Gastroesophageal sphincter (tissue), 3 donors: ENCODE measurements around the gene AZIN2.

ENCODE experiments used
- CTCF ChIP-seq, 4 experiments: fragments of 200-600 bp in 2 of 4; fragments of 450-650 bp in 2 of 4; sonication (generic) in 1 of 4; IDR thresholded peaks; one replicate each; pipeline ENCODE4 v1.5.1; 2017 to 2019; ENCODE audit warnings: antibody characterized with exemption in 4 of 4, mild to moderate bottlenecking in 2 of 4, moderate library complexity in 2 of 4
- EP300 ChIP-seq: sonication (generic); formaldehyde crosslinking; IDR thresholded peaks from one replicate; pipeline ENCODE4 v1.6.1; 2017; ENCODE audit warnings: antibody characterized with exemption, mild to moderate bottlenecking
- POLR2A ChIP-seq, 2 donors: fragments of 450-650 bp; IDR thresholded peaks; one replicate each; pipeline ENCODE4 v1.6.1; 2017; ENCODE audit warnings: antibody characterized with exemption in 2 of 2, mild to moderate bottlenecking in 2 of 2, moderate library complexity in 1 of 2
- POLR2AphosphoS5 ChIP-seq: sonication (generic); formaldehyde crosslinking; IDR thresholded peaks from one replicate; pipeline ENCODE4 v1.6.1; 2017; ENCODE audit warnings: antibody characterized with exemption

DNA sequence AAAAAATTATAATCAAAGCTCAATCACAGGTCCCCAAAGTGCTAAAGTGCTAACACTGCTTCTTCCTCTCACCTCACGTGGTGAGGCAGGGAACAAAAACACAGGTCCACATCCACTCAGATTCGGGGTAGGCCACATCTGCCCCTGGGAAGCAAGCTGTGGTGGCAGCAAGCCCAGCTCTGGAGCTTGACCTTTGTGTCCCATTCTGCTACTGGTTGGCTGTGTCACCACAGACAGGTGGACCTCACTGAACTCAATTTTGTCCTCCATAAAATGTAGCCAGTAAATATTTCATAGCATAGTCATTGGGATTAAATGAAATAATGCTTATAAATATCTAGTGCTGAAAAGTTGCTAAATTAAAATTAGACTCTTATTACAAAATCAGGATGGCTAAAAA, 8.5 kb downstream of the AZIN2 start:
- TF ChIP-seq CTCF (IDR thresholded peaks at IDR 0.05) (no peak), EP300 (no peak), POLR2AphosphoS5 (no peak), POLR2A (IDR thresholded peaks at IDR 0.05) (no peak)
